K562 (cell line): ENCODE measurements around the gene CEP43. TPM values are rescaled to one million over a fixed set of nuclear protein-coding genes. Genes with fewer than 3 reads are reported as not detected.

Experiments
- CTCF ChIP-seq, 3 experiments: IDR thresholded peaks in 2 of 3; conservative IDR thresholded peaks in 1 of 3; 2 replicates each; pipeline ENCODE4 v1.5.1; 2011 to 2012; ENCODE audit warnings: low read length in 3 of 3, mild to moderate bottlenecking in 3 of 3, control low read depth in 2 of 3, improper control_type of control experiment in 1 of 3, inconsistent platforms in 1 of 3, low read depth in 1 of 3, mixed read lengths in 1 of 3, moderate library complexity in 1 of 3; ENCODE audit not compliant: insufficient read depth in 2 of 3
- E2F3 ChIP-seq: fragments of 250-450 bp; sonication (Bioruptor Pico); IDR thresholded peaks from 2 replicates; pipeline ENCODE4 v1.4.0; 2020; ENCODE audit warnings: mild to moderate bottlenecking
- E2F6 ChIP-seq, 2 experiments: IDR thresholded peaks; 2 replicates each; pipeline ENCODE4 v1.6.1; 2011; ENCODE audit warnings: borderline replicate concordance in 1 of 2, control low read depth in 1 of 2, low read depth in 1 of 2, low read length in 1 of 2, mild to moderate bottlenecking in 1 of 2, mixed read lengths in 1 of 2, moderate library complexity in 1 of 2; ENCODE audit not compliant: insufficient read depth in 1 of 2, insufficient read length in 1 of 2, poor library complexity in 1 of 2, severe bottlenecking in 1 of 2; ENCODE audit errors: extremely low read depth in 1 of 2
- GATAD2A ChIP-seq: fragments of 450-650 bp; IDR thresholded peaks from 2 replicates; pipeline ENCODE4 v1.6.1; 2017
- HNRNPL ChIP-seq: fragments of 200-400 bp; formaldehyde crosslinking; IDR thresholded peaks from 2 replicates; pipeline ENCODE4 v1.6.1; 2017; ENCODE audit warnings: low read depth, mild to moderate bottlenecking, low read length
- ID3 ChIP-seq, 2 experiments: fragments of 250-450 bp in 1 of 2; fragments of 450-650 bp in 1 of 2; sonication (Bioruptor Pico) in 1 of 2; IDR thresholded peaks; 2 replicates each; pipeline versions ENCODE4 v1.6.1 to v1.8.0; 2016 to 2021; ENCODE audit warnings: mild to moderate bottlenecking in 2 of 2, moderate library complexity in 2 of 2, missing compliant biosample characterization in 1 of 2, missing genetic modification characterization in 1 of 2
- KAT8 ChIP-seq: fragments of 450-650 bp; IDR thresholded peaks from 2 replicates; pipeline ENCODE4 v1.6.1; 2016; ENCODE audit warnings: low read depth, mild to moderate bottlenecking
- KDM4B ChIP-seq, 2 experiments: fragments of 450-650 bp in 1 of 2; sonication (generic) in 1 of 2; IDR thresholded peaks; 2 replicates each; pipeline ENCODE4 v1.6.1; 2016 to 2017; ENCODE audit warnings: borderline replicate concordance in 2 of 2, antibody characterized with exemption in 1 of 2, low read depth in 1 of 2, mild to moderate bottlenecking in 1 of 2
- MAZ ChIP-seq, 2 experiments: fragments of 450-650 bp in 1 of 2; sonication (generic) in 1 of 2; formaldehyde crosslinking; IDR thresholded peaks in 1 of 2; conservative IDR thresholded peaks in 1 of 2; 2 replicates each; pipeline versions ENCODE4 v1.4.0 to v1.5.0; 2020; ENCODE audit warnings: mild to moderate bottlenecking in 1 of 2, missing genetic modification reagents in 1 of 2
- MBD2 ChIP-seq: sonication (generic); IDR thresholded peaks from 2 replicates; pipeline ENCODE4 v1.6.1; 2016; ENCODE audit warnings: low read depth, borderline replicate concordance
- NCOA1 ChIP-seq: fragments of 450-650 bp; IDR thresholded peaks from 2 replicates; pipeline ENCODE4 v1.6.1; 2016; ENCODE audit warnings: low read depth
- NONO ChIP-seq, 2 experiments: fragments of 200-400 bp in 1 of 2; fragments of 450-650 bp in 1 of 2; formaldehyde crosslinking in 1 of 2; IDR thresholded peaks; 2 replicates each; pipeline ENCODE4 v1.6.1; 2017; ENCODE audit warnings: low read depth in 2 of 2, mild to moderate bottlenecking in 2 of 2, moderate library complexity in 2 of 2, low read length in 1 of 2
- NR2C2 ChIP-seq, 2 experiments: fragments of 200-800 bp in 1 of 2; sonication (Bioruptor generic) in 1 of 2; sonication (generic) in 1 of 2; formaldehyde crosslinking in 1 of 2; IDR thresholded peaks; 2 replicates each; pipeline versions ENCODE4 v1.6.1 to v1.8.0; 2016 to 2022; ENCODE audit warnings: mild to moderate bottlenecking in 1 of 2, missing compliant biosample characterization in 1 of 2, missing genetic modification characterization in 1 of 2, missing genetic modification reagents in 1 of 2
- PTBP1 ChIP-seq: fragments of 200-400 bp; formaldehyde crosslinking; IDR thresholded peaks from 2 replicates; pipeline ENCODE4 v1.6.1; 2017; ENCODE audit warnings: low read depth, low read length
- RBM34 ChIP-seq: fragments of 200-400 bp; formaldehyde crosslinking; IDR thresholded peaks from 2 replicates; pipeline ENCODE4 v1.6.1; 2018; ENCODE audit warnings: low read length, borderline replicate concordance; ENCODE audit not compliant: insufficient read depth
- SNAPC5 ChIP-seq: fragments of 250-450 bp; sonication (Bioruptor Pico); IDR thresholded peaks from 2 replicates; pipeline ENCODE4 v1.8.0; 2021; ENCODE audit warnings: moderate library complexity, mild to moderate bottlenecking, inconsistent platforms
- U2AF1 ChIP-seq: fragments of 200-400 bp; formaldehyde crosslinking; optimal IDR thresholded peaks from 2 replicates; pipeline ENCODE3; 2017; ENCODE audit warnings: mild to moderate bottlenecking, low read depth, low read length, moderate library complexity
- ZNF133 ChIP-seq: fragments of 250-450 bp; sonication (Bioruptor Pico); IDR thresholded peaks from 2 replicates; pipeline ENCODE4 v1.4.0; 2020; ENCODE audit warnings: mild to moderate bottlenecking
- ZNF184 ChIP-seq: sonication (generic); formaldehyde crosslinking; IDR thresholded peaks from 2 replicates; pipeline ENCODE4 v1.5.0; 2020; ENCODE audit warnings: missing genetic modification reagents
- ZNF253 ChIP-seq: fragments of 250-450 bp; sonication (Bioruptor Pico); conservative IDR thresholded peaks from 2 replicates; pipeline ENCODE4 v1.6.1; 2021; ENCODE audit warnings: mild to moderate bottlenecking
- polyA plus RNA-seq, 8 experiments: library from polyadenylated mRNA; depleted of rRNA in 4 of 8; stranded (reverse) in 5 of 8; unstranded in 3 of 8; fragments of >200 nt; fragmentation: Nextera tagmentation in 2 of 8; fragmentation: Illumina TruSeq in 1 of 8; extraction: Ambion mirVana in 2 of 8; extraction: Trizol in 1 of 8; gene quantifications; 2 replicates each; pipeline versions ENCODE4 v1.2.1 to v1.2.3, GENCODE V29; 2011 to 2014; ENCODE audit warnings: inconsistent platforms in 1 of 8, missing spikeins in 1 of 8
- total RNA-seq, 7 experiments: library from RNA; depleted of rRNA in 6 of 7; stranded (reverse); fragments of >200 nt in 6 of 7; fragmentation: Illumina TruSeq in 2 of 7; extraction: Trizol in 2 of 7; gene quantifications; 2 replicates each; pipeline versions ENCODE4 v1.2.1 to v1.2.3, GENCODE V29; 2011 to 2021; ENCODE audit warnings: low replicate concordance in 1 of 7

Gene CEP43
- total and polyA plus RNA-seq, 9 of the 15 experiments (the other 6 are each of a cell fraction or from before 2014, with no cell fraction given), result 15.2 to 55.7 (median 47.4) TPM

GRCh38 chr6:166956444-166957086 lies 42.6 kb upstream of the CEP43 start, which contains the start of gene RNASET2 (continued):
- no peak for TF ChIP-seq ZNF184 (CRISPR knock-in tag)
- TF ChIP-seq SNAPC5 (CRISPR knock-in tag), result no peak
- no peak for TF ChIP-seq ZNF253
- TF ChIP-seq RBM34, result 0 out of 2 replicates have a peak, but pooled peaks have one; percentile 15
- no peak for TF ChIP-seq NCOA1
- no peak for TF ChIP-seq KAT8
- peak in 1 of 2 experiments; percentile 65; a peak in 2 of 4 replicates for TF ChIP-seq MAZ (CRISPR knock-in tag; conservative IDR thresholded peaks at IDR 0.05 in 1 of 2, IDR thresholded peaks at IDR 0.05 in 1 of 2)
- TF ChIP-seq E2F6 (IDR thresholded peaks at IDR 0.05; ENCODE audit: borderline replicate concordance in 1 of 2, extremely low read depth in 1 of 2, insufficient read depth in 1 of 2, insufficient read length in 1 of 2, low read depth in 1 of 2, low read length in 1 of 2, poor library complexity in 1 of 2, severe bottlenecking in 1 of 2), result peak; percentile 57 to 86
- TF ChIP-seq NR2C2 (CRISPR knock-in tag; IDR thresholded peaks at IDR 0.05), result no peak; the same call in 1 of the 2 replicates
- TF ChIP-seq NR2C2 (tag; IDR thresholded peaks at IDR 0.05), result no peak
- TF ChIP-seq ZNF133 (CRISPR knock-in tag), result no peak
- peak; percentile 18; the same call in 1 of the 2 replicates for TF ChIP-seq HNRNPL
- 0 out of 2 replicates have a peak, but pooled peaks have one; percentile 6 for TF ChIP-seq GATAD2A
- TF ChIP-seq MBD2, result 0 out of 2 replicates have a peak, but pooled peaks have one; percentile 17
- TF ChIP-seq U2AF1, result peak; percentile 7
- TF ChIP-seq NONO (IDR thresholded peaks at IDR 0.05; ENCODE audit: low read depth in 2 of 2, low read length in 1 of 2), result peak; percentile 29 to 60; a peak in 1 of 4 replicates
- TF ChIP-seq E2F3, result peak; percentile 70; the same call in 1 of the 2 replicates
- 0 out of 6 replicates have a peak, but pooled peaks of 1 of the 3 experiments have one; percentile 4 for TF ChIP-seq CTCF (IDR thresholded peaks at IDR 0.05 in 2 of 3, conservative IDR thresholded peaks at IDR 0.05 in 1 of 3; ENCODE audit: insufficient read depth in 2 of 3, low read depth in 1 of 3, low read length in 3 of 3)
- no peak for TF ChIP-seq ID3 (CRISPR knock-in tag; IDR thresholded peaks at IDR 0.05)
- TF ChIP-seq ID3 (tag; IDR thresholded peaks at IDR 0.05), result no peak
- 0 out of 4 replicates have a peak, but pooled peaks of 1 of the 2 experiments have one; percentile 5 for TF ChIP-seq KDM4B (IDR thresholded peaks at IDR 0.05; ENCODE audit: borderline replicate concordance in 2 of 2, low read depth in 1 of 2)
- no peak for TF ChIP-seq PTBP1
